ENCODE measurements around the gene RABEPK.
A peak's percentile ranks its signal among the peaks of the same experiment; 100 is the strongest.
"Not testable (repeated sequence)": the region's sequence is repeated elsewhere in the genome, so short reads cannot be mapped to it uniquely, and the experiment has no call there.

The RABEPK gene

DNA sequence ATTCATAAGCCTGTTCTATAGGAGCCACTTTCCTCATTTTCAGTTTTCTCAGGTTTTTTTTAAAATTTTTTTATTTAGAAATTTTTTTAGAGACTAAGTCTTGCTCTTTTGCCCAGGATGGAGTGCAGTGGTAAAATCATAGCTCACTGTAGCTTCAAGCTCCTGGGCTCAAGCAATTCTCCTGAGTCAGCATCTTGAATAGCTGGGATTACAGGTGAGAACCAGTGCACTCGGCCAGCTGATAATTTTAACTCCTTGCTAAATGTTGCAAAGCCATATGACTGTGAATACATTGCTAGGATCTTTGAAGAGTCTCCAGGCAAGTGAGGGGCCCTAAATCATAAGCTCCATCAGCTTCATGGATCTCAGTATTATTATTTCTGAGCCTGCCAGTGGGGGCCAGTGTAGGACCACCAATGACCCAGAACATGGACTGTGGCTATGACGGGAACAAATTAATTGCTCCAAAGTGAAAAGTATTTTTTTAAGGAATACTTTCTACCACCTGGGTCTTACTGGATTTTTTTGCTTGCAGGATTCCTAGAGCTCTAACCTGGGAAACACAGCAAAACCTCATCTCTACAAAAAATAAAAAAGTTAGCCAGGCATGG, 55.5 kb downstream of the RABEPK start:
- no peak for DNase-seq

DNA sequence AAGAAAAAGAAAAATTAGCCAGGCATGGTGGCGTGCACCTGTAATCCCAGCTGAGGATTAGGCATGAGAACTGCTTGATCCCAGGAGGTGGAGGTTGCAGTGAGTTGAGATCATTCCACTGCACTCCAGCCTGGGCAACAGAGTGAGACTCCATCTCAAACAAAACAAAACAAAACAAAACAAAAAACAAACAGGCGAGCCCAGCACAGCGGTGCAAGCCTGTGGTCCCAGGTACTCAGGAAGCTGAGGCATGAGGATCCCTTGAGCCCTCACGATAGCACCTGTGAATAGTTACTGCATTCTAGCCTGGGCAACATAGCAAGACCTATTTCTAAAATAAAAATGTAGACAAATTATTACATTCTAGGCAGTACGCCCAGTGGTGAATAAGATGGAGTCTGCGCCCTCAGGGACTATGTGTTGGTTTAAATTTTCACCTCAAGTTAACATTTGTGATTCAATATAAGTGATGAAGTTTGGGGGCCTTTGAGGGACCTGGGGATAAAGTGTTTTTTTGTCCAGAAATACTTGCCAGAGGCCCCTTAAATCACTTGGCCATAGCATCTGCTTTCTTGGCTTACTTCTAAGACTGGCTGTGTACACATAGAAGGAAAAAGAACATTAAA, 57.9 kb downstream of the RABEPK start:
- no peak for DNase-seq

DNA sequence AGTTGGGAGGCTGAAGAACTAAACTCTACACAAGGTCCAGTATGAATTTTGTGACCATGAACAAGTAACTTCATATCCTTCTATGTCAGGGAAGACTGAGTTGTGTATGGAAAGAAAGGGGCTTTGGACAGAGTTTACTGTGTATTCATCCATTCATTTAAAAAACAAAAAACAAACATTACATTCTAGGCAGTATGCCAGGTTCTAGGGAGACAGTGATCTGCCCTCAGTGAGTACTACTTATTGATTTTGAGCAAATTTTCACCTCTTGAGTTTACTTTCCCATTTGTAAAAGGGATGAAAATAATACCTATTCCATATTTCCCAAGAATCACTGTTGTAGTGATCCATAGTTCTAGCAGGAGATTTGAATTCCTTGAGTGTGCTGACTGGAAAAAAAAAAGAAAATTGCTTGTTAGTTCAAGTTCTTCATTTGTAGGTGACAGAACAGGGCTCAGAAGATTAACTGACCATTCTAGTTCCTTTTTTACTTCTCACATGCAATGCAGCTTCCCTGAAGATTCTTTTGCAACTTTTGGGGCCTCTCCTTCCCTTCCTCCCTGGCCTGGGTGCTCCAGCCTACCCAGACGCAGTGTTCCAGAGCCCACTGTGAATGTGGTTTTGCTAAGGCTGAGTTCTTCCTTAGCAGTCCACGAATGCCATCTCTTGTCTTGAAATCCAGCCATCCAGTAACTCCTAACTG, 58.6 kb downstream of the RABEPK start:
- no peak for DNase-seq

DNA sequence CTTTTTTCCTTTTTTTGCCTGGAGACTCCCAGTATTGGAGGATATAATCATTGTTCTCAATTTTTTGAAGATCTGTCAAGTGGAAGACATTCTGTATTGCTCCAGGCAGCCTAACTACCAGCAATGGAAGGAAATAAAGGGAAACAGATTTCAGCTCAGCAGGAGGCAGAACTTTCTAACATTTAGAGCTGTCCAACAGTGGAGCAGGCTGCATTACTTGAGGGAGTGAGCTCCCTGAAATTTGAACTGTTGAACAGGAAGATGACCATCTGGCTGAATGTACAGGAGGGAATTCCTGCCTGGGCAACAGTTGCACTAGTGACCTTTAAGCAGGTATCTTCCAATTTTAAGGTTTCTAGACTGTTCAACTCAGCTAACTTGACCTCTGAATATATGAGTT, 60.2 kb downstream of the RABEPK start:
- DNase-seq: no peak

DNA sequence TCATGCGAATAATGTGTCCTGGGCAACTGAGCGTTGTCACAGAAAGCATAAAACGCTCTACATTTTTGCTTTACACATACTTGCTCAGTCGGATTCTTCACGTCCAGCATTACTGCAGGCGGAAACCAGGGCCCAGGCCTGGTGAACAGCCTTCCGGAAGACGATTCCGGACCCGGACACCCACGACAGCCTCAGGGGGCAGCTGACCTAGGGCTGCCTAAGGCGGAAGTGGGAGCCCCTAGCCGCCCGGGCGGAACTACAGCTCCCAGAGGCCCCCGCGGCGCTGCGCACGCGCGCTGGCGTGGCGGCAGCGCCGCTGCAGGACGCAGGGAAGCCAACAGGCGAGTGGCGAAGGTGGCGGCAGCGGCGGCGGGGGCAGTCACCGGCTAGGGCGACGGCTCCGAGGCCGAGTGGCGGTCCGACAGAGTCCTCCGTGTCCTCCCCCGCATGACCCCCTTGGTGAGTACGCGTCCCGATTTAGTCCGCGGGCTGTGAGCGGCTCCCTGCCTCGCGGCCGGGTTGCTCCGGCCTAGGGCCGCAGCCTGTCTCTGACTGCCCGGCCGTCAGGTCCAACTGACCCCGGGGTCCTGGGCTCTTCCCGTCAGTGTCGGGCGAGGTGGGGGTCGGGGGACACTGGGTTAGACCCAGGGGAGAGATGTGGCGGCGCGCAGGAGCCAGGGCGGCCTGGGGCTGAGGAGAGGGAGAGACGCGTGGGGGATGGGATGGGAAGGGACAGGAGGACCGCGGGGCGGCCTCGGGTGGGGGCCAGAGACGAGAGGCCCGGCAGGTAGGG, 61.4 kb downstream of the RABEPK start, which contains the start of gene GAPVD1:
Gene GAPVD1, plus strand, starts transcription at position 326 of the 793 bp plus-strand sequence. CDS start 37,096 bp downstream, outside the sequence.
- DNase-seq: peak; percentile 59

DNA sequence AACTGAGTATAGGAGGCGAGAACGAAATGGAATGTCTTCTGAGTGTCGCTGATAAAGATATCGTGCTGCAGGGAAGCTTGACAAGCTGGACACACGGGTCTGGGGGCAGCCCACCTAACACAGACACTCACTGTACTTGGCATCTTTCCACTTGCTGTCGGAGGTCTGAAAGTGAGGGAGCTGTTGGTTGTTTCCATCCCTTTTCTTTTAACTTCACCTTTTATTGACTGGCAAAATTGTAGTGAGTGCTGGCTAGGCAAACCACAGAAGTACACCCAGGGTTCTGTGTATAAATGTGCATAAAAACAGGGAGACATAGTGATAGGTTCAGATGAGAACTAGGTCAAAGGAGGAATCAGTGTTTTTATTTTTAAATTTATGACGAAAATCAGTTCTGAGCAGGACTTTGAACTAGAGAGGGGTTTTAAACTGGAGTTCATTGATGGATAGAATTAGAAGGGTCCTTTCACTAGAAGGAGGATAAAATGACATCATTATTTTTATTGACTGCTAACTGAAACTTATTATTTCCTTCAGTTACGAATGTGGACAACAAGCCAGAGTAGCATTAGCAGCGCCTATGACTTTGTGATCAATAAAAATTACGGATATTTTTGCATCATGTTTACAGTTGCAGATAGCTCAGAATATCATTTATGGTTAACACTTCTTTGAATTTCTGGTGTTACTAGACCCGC, 62.1 kb downstream of the RABEPK start:
- no peak for DNase-seq

DNA sequence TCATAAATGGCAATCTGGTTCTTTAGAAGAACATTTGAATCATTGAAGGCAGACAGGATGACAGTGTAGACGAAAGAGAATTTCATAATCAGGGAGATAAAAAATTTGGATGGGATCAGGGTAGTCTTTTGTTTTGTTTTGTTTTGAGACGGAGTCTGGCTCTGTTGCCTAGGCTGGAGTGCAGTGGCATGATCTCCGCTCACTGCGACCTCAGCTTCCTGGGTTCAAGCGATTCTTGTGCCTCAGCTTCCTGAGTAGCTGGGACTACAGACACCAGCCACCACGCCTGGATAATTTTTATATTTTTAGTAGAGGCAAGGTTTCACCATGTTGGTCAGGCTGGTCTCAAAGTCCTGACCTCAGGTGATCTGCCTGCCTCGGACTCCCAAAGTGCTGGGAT, 63.7 kb downstream of the RABEPK start:
- DNase-seq: not testable (repeated sequence)

DNA sequence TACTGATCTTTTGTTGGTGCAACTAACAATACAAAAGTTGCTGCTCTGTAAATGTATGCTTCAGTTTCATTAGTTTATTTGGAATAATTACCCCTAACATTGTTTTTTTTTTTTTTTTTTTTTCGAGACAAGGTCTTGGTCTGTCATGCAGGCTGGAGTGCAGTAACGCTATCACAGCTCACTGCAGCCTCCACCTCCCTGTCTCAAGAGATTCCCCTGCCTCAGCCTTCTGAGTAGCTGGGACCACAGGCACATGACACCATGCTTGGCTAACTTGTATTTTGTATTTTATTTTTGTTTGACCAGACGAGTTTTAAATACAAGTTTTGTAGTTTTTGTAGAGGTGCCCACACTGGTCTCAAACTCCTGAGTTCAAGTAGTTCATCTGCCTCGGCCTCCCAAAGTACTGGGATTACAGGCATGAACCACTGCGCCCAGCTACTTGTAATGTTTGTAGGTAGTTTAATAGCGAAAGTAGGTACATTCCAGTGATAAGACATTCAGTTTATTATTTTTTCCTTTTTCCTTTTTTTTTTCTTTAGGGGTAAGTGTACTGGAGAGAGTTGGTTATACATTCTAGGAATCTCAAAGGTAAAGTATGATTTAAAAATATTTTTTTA, 68.2 kb downstream of the RABEPK start:
- no peak for DNase-seq

DNA sequence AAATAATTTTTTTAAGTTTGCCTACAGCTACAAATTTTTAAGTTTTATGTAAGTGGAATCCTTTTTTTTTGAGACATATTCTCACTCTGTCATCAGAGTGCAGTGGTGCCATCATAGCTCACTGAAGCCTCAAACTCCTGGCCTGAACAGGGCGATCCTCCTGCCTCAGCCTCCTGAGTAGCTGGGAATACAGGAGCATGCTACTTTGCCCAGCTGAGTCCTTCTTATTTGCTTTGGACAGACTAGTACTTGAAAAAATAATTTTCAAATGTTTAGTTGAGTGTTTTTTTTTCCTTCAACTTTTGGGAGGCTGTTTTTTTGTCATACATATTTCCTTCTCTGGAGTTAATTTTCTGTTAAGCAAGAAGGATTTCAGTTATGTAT, 68.7 kb downstream of the RABEPK start:
- no peak for DNase-seq

DNA sequence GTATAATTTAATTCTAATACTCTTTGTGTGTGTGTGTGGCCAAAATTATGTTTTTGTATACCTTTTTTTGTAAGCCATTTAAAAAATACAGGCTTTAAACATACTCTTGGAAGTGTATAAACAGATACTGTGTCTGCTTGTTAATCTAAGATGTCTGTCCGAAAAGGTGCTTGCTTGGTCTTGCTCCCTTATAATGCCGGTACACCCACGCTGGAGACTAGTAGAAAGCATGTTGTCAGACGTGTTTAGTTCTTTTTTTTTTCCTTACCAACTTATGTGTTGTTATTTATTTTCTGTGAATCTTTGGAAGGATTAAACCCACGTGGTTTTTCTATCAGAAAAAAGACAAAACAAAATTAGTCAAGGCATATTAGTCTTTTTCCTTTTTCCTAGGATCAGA, 70.7 kb downstream of the RABEPK start:
- DNase-seq: no peak

DNA sequence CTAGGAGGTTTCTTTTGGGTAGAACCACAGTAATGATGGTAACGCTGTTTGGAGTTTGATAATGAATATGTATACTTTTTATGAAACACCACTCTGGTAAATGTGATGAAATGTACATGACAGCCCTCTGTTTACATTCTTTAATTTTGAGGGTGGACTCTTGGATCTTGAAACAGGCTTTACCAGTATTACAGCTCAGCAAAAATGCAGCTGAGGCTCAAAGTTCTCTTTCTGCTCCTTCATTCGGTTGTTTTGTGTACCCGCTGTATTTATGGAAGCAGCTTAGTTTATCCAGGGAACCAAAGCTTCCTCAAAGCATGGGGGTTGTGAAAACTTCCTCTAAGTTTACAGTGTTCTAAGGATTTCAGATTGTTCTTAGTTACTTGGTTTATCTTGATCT, 72.4 kb downstream of the RABEPK start:
- no peak for DNase-seq

DNA sequence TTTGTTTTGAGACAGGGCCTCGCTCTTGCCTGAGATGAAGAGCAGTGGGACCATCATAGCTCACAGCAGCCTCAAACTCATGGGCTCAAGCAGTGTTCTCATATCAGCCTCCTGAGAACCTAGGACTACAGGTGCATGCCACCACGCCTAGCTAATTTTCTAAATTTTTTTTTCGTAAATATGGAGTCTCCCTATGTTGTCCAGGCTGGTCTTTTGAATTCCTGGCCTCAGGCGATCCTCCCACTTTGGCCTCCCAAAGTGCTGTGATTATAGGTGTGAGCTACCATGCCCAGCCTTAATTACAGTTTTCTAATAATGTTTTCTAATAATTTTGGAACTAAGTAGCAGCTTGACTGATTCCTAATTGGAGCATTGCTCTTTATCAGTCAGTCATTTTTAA, 76.4 kb downstream of the RABEPK start:
- no peak for DNase-seq

DNA sequence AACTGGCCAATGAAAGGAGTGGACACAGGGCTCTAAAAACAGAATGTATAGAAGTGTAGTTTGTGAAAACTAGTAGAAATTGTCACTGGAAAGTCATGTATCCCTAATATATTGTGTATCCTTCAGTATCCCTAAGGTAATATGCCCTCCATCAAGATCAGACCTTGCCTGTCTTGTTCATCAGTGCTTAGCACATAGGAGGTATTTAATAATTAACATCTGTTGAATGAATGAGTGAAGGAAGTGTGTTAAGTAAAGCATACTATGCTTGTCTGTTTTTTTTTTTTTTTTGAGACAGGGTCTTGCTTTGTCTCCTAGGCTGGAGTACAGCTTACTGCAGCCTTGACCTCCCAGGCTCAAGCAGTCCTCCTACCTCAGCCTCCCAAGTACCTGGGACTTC, 77.1 kb downstream of the RABEPK start:
- DNase-seq: no peak

DNA sequence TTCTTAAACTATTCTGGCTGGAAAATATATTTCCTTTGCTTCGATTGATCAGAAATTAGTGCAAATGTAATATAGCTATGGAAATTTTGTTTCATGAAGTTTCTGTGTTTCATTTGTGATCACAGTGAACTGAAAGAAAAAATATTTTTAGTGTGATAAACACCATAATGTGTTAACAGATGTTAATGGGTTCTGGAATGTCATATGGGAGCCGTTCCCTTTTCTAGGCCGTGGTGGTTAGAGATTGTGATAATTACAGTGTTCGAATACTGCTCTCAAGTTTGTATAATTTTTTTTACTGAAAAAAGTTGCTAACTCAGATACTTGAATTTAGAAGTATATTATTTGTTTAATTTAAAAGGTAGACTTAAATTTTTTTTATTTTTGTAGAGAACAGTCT, 80.6 kb downstream of the RABEPK start:
- DNase-seq: no peak
